Activated naive CD8-positive, alpha-beta T cell treated with anti-CD3 and anti-CD28 coated beads for 36 hours (primary cell): ENCODE data around the gene ZSCAN30. TPM values are rescaled to one million over a fixed set of nuclear protein-coding genes. Genes with fewer than 3 reads are reported as not detected.

Experiments used
- DNase-seq: peaks from one replicate; pipeline ENCODE4 v3.0.0; 2021
- H3K27ac Mint-ChIP-seq: one replicate; pipeline ENCODE4 v1.8.0; 2022; ENCODE audit warnings: mild to moderate bottlenecking, moderate library complexity, mixed read lengths
- H3K27me3 Mint-ChIP-seq: one replicate; pipeline ENCODE4 v1.8.0; 2022; ENCODE audit warnings: mild to moderate bottlenecking, mixed read lengths
- H3K36me3 Mint-ChIP-seq: one replicate; pipeline ENCODE4 v1.8.0; 2021; ENCODE audit warnings: mild to moderate bottlenecking, mixed read lengths
- H3K4me1 Mint-ChIP-seq: one replicate; pipeline ENCODE4 v1.8.0; 2021; ENCODE audit warnings: mixed read lengths
- H3K4me3 Mint-ChIP-seq: one replicate; pipeline ENCODE4 v1.8.0; 2022; ENCODE audit warnings: mild to moderate bottlenecking, moderate library complexity, mixed read lengths
- H3K9me3 Mint-ChIP-seq: one replicate; pipeline ENCODE4 v1.8.0; 2022; ENCODE audit warnings: mixed read lengths
- total RNA-seq, 2 experiments: library from RNA; stranded (reverse); gene quantifications; one replicate each; pipeline ENCODE4 v1.2.3, GENCODE V29; 2021

The ZSCAN30 gene
- 10 to 100 TPM; 11.9 to 12.0 TPM for total RNA-seq

DNA sequence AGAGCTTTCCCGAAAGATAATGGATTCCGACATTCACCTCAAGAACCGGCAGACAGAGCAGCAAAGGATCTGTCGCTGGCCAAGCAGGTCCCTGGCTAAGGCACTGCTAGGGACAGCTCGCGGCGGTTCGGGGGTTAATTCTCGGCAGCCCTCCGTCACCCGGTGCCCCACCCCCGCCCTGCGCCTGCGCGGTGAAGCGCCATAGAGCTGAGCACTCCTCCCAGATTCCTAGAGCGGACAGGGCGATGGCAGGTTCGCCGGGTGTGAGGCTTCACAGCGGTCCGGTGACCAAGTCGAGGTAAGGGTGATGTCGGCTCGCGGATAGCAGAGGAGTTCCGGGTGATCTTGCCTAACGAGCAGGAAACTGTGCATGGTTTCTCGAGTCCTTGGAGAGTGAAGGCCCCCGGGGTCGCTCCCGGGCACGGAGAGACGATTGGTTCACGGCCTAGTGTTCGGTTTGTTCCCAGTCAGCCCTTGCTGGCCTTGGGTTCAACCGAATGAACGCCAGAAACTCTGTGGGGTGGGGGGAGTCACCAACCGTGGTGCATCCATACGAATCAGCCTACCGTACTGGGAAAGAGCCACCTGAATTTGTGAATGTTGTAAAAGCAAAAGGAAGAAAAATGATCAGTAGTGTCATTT is at the start of gene ZSCAN30:
Gene ZSCAN30, minus strand, starts transcription at position 136 of the 642 bp plus-strand sequence. CDS start 25,877 bp downstream, outside the sequence.
- Mint-ChIP-seq H3K9me3 (peaks cover 11% of the 10 kb centered on the region), H3K36me3 (peaks cover 65% of the 10 kb centered on the region), H3K27me3 (peaks cover 4% of the 10 kb centered on the region), H3K27ac (peak within 1 kb of the TSS; percentile 98), H3K4me1 (peaks cover 34% of the 10 kb centered on the region), H3K4me3 (peak within 1 kb of the TSS; percentile 100)
- peak; percentile 93 for DNase-seq

DNA sequence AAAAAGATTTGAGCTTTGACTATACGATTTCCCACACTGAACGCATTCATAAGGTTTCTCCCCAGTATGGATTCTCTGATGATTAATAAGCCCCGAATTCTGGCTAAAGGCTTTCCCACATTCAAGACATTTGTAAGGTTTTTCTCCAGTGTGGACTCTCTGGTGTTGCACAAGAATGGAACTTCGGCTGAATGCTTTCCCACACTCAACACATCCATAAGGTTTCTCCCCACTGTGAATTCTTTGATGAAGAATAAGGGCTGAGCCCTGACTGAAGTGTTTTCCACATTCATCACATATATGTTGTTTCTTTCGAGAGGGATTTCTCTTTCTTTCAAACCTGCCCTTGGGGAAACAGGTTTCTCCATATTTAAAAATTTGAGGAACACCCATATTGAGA is 47.3 kb upstream of the ZSCAN30 start:
- Mint-ChIP-seq H3K9me3 (peaks cover 2% of the 10 kb centered on the region), H3K27me3 (no peaks in the 10 kb centered on the region), H3K27ac (no peak overlapping the region), H3K36me3 (peaks cover 63% of the 10 kb centered on the region), H3K4me1 (peaks cover 53% of the 10 kb centered on the region), H3K4me3 (no peak overlapping the region)
- no peak for DNase-seq

DNA sequence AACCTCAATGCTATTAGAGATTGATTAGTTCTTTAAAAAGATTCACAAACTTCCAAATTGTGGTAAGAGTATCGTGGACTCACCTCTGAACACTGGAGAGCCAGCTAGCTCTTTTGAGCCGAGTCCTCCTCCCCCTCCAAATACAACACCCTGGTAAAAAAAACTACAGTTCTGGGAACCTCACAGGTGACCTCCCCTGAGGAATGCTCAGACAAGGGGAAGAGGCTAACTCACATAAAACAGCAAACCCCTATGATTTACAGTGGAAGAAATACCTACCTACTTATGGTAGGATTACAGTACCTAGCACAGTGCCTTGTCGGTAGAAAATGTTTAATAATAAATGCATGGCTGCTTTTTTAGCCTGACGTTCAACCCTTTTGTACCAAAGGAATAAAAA is 45.8 kb upstream of the ZSCAN30 start:
- H3K27me3 Mint-ChIP-seq: no peaks in the 10 kb centered on the region
- H3K9me3 Mint-ChIP-seq: peaks cover 2% of the 10 kb centered on the region
- H3K4me3 Mint-ChIP-seq: no peak overlapping the region
- H3K36me3 Mint-ChIP-seq: peaks cover 63% of the 10 kb centered on the region
- DNase-seq: no peak
- H3K27ac Mint-ChIP-seq: no peak overlapping the region
- peaks cover 46% of the 10 kb centered on the region for H3K4me1 Mint-ChIP-seq

DNA sequence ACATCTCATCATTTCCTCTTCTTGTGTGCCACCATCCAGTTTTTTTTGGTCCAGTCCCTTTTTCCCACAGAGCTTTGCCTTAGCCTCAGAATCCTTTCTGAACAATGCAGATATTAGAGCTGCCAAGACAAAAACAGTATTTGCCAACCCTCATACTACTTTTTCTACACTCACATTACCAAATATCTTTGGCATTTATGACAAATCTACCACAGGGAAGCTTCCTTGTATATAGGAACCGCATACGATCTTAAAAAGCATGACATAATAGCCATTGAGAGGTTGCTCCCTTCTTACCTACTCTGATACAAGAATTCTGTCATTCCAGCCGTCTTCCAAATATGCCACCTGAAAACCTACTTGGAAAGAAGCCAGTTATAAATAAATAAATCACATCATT is 44.8 kb upstream of the ZSCAN30 start:
- H3K9me3 Mint-ChIP-seq: peaks cover 2% of the 10 kb centered on the region
- H3K4me1 Mint-ChIP-seq: peaks cover 39% of the 10 kb centered on the region
- H3K27me3 Mint-ChIP-seq: no peaks in the 10 kb centered on the region
- H3K4me3 Mint-ChIP-seq: no peak overlapping the region
- DNase-seq: no peak
- H3K36me3 Mint-ChIP-seq: peaks cover 56% of the 10 kb centered on the region
- peak overlapping the region; percentile 64 for H3K27ac Mint-ChIP-seq

DNA sequence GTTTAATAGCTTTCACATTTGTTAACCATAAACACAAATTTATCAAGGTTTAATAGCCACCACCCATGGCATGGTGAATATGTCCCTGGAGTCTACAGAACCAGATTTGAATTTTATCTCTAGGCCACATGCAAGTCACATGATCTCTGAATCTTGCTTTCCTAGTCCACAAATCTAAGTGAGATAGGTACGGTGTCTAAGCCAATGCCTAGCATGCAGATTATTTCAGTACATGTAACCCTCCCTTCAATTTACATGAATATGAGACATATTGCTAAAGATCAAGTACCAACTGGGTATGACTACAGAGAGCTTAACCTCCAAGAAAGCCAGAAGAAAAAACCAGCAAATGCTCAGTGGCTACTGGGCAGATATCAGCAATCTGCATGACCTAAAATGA is 44.2 kb upstream of the ZSCAN30 start:
- Mint-ChIP-seq H3K9me3 (peaks cover 2% of the 10 kb centered on the region), H3K27ac (no peak overlapping the region), H3K4me1 (peaks cover 33% of the 10 kb centered on the region), H3K4me3 (no peak overlapping the region), H3K36me3 (peaks cover 50% of the 10 kb centered on the region), H3K27me3 (no peaks in the 10 kb centered on the region)
- no peak for DNase-seq

DNA sequence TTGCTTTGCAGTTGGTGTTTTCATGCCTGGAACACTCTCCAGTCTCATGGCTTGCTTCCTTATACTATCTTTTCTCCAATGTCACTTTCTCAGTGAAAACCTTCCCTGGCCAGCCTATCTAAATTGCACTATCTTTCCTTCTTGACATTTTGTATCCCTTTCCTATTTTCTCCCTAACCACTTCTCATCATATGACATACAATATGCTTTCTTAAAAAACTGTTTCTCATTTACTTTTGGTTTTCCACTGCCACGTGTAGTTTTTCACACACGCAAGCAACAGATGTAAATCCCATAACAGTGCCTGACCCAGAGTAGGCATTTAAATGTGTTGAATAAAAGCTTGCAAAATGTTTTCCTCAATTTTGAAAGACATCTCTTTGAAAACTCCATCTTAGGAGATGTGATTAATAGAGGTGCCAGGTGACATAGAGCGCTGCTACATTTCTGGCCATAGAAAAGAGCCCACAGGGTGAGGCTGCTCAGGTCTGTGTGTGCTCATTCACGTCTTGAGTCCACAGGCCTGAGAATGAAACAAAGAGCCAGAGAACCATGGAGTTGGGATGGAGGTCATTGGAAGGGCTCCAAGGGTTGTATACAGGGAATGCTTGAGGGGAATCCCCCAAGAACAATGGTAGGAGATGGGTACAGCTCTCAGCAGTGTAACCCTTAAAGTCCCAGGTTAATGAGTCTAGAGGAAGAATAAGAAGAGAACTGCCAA is 41.5 kb upstream of the ZSCAN30 start:
- no peak overlapping the region for H3K27ac Mint-ChIP-seq
- DNase-seq: no peak
- peaks cover 4% of the 10 kb centered on the region for H3K9me3 Mint-ChIP-seq
- no peak overlapping the region for H3K4me3 Mint-ChIP-seq
- peaks cover 14% of the 10 kb centered on the region for H3K4me1 Mint-ChIP-seq
- H3K27me3 Mint-ChIP-seq: no peaks in the 10 kb centered on the region
- H3K36me3 Mint-ChIP-seq: peaks cover 38% of the 10 kb centered on the region

DNA sequence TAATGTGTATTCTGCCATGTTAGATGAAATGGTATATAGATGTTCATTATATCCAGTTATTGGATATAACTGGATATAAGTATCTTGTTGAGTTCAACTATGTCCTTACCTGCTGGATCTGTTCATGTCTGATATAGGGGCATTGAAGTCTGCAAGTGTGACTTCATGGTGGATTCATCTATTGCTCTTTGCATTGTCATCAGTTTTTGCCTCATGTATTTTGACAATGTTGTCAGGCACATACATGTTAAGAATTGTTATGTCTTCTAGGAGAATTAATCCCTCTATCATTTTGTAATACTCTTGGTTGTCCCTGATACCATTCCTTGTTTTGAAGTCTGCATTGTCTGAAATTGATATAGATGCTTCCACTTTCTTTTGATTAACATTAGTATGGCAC is 38.8 kb upstream of the ZSCAN30 start:
- Mint-ChIP-seq H3K27ac (no peak overlapping the region), H3K4me1 (no peaks in the 10 kb centered on the region), H3K27me3 (no peaks in the 10 kb centered on the region), H3K9me3 (peaks cover 4% of the 10 kb centered on the region), H3K36me3 (peaks cover 19% of the 10 kb centered on the region), H3K4me3 (no peak overlapping the region)
- DNase-seq: no peak

DNA sequence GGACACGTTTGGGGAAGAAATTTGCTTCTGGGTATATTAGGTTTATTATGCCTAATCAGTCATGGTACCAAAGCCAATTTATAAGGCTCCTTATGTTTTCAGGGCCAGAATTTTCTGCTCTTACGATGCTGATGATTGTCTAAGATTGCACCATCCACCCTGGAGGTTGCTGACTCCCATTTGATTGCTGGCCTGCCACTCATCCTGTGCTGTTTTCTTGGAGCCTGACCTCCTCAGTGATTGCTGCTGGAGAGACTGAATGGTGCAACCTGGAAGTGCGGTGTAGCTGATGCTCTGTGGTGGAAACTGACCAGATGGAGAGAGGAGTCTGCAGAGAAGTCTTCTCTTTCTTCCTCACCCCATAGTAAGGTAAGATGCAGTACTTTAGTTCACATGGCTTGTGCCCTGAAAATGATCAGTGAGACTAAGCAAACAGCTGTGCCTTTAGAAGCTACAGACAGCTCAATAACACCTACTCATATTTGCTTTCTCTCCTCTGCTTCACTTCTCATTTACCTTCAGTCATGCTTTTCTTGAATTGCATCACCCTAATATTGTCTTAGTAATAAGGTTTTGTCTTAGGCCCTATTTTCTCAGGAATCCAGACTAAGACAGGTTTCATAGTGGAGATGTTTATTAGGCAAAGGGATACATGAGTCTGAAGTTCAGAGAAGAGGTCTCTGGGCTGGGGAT is 36.8 kb upstream of the ZSCAN30 start:
- peaks cover 2% of the 10 kb centered on the region for H3K9me3 Mint-ChIP-seq
- H3K36me3 Mint-ChIP-seq: peaks cover 4% of the 10 kb centered on the region
- no peak overlapping the region for H3K27ac Mint-ChIP-seq
- DNase-seq: no peak
- no peaks in the 10 kb centered on the region for H3K27me3 Mint-ChIP-seq
- H3K4me3 Mint-ChIP-seq: no peak overlapping the region
- H3K4me1 Mint-ChIP-seq: no peaks in the 10 kb centered on the region

DNA sequence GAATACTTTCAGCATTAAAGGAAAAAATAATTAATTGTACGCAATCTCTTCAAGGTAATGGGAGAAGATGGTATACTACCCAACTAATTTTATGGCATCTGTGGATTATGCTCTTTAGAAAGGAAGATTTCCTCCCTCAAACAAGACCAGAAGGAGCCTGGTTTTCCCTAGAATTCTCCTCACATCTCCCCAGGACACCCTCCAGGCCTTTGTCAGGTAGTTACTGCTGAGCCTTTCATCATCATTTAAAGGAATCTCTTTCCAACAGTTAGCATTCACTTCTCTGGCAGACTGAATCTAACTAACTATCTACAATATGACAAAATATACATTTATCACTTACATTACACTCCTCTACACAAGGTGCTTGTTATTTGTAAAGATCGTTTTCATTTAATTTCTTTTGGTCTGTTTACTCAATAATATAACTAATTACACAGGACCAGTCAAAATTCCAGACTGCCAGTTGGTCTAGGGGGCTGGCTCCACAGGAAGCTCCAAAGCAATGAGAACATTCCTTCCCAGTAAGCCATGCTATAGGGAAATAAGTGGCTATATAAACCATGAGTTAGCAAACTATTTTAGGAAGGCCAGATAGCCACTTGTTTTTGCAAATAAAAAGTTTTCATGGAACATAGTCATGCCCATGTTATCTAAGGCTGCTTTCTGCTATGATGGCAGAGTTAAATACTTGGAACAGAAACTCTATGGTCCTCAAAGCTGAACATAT is 35.1 kb upstream of the ZSCAN30 start:
- H3K36me3 Mint-ChIP-seq: peaks cover 4% of the 10 kb centered on the region
- no peak for DNase-seq
- H3K27me3 Mint-ChIP-seq: no peaks in the 10 kb centered on the region
- H3K4me1 Mint-ChIP-seq: no peaks in the 10 kb centered on the region
- H3K27ac Mint-ChIP-seq: no peak overlapping the region
- peaks cover 2% of the 10 kb centered on the region for H3K9me3 Mint-ChIP-seq
- H3K4me3 Mint-ChIP-seq: no peak overlapping the region

DNA sequence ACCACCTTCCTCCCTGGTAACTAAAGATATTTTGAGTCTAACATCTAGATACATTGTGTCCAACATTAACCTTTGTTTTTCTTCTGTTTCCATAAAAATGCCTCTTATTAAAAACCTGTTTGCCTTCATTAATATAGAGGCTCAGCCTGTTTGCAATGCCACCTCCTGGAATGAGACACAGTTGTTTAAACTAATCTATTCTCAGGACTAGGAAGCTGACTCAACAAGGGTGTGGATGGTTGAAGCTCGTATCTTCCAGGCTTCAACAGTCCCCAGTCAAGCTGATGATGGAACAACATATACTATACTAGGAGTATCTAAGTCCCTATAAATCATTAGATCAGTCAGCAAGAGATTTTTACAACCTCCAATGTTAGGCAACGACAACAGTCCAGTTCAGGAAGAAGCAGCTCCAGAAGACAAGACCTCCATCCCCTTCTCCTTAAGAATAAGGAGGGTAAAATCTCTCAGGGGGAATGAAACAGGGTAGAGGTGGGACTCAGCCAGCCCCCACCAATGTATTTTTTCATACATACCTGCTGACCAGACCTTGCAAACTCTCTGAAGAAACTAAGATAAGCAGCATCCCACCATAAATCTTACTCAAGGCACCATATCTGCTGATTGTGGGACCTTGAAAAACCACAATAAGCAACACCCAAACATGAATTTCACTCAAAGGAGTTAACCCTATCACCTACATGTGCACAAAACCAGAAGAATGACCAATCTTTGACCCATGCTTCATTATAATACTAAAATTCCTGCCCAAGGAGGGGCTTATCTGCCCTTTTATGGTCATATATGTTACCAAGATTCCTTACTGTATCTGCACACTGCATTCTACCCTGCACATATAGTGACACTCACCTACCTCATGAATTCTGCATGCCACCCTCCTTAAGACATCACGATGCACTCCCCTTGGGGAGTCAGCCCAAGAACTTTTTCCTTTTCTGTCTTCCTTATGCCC is 32.7 kb upstream of the ZSCAN30 start:
- H3K4me3 Mint-ChIP-seq: no peak overlapping the region
- peaks cover 4% of the 10 kb centered on the region for H3K36me3 Mint-ChIP-seq
- H3K27me3 Mint-ChIP-seq: no peaks in the 10 kb centered on the region
- no peaks in the 10 kb centered on the region for H3K9me3 Mint-ChIP-seq
- H3K4me1 Mint-ChIP-seq: no peaks in the 10 kb centered on the region
- no peak overlapping the region for H3K27ac Mint-ChIP-seq
- no peak for DNase-seq

DNA sequence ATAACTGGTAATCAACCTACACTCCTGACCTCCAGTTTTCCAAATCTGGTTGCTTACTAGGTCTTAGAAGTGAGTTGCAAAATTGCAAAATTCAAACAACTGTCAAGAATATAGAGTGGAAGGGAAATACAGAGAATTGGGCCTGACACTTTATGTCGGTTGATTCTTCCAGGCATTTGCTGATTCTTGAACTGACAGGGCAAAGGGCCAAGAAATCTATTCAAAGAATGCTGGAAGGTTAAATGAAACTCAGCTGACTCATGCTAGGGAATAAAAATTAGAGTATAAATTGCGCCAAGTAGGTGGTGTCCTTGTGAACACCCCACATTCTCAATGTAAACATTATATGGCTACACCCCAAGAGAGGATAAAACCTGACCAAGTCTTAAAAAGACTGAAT is 21.5 kb upstream of the ZSCAN30 start:
- DNase-seq: no peak
- Mint-ChIP-seq H3K27me3 (no peaks in the 10 kb centered on the region), H3K4me1 (no peaks in the 10 kb centered on the region), H3K4me3 (no peak overlapping the region), H3K27ac (no peak overlapping the region), H3K9me3 (peaks cover 60% of the 10 kb centered on the region), H3K36me3 (peaks cover 51% of the 10 kb centered on the region)

DNA sequence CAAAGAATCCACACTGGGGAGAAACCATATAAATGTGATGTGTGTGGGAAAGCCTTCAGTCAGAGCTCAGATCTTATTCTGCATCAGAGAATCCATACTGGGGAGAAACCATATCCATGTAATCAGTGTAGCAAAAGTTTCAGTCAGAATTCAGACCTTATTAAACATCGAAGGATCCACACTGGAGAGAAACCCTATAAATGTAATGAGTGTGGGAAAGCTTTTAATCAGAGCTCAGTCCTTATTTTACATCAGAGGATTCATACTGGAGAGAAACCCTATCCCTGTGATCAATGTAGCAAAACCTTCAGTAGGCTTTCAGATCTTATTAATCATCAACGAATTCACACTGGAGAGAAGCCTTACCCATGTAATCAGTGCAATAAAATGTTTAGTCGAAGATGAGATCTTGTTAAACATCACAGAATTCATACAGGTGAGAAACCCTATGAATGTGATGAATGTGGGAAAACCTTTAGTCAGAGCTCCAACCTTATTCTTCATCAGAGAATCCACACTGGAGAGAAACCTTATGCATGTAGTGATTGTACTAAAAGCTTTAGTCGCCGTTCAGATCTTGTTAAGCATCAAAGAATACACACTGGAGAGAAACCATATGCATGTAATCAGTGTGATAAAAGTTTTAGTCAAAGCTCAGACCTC is 16.7 kb upstream of the ZSCAN30 start:
- no peaks in the 10 kb centered on the region for H3K4me1 Mint-ChIP-seq
- H3K9me3 Mint-ChIP-seq: peaks cover 64% of the 10 kb centered on the region
- no peak overlapping the region for H3K4me3 Mint-ChIP-seq
- H3K27me3 Mint-ChIP-seq: no peaks in the 10 kb centered on the region
- DNase-seq: no peak
- no peak overlapping the region for H3K27ac Mint-ChIP-seq
- peaks cover 94% of the 10 kb centered on the region for H3K36me3 Mint-ChIP-seq

DNA sequence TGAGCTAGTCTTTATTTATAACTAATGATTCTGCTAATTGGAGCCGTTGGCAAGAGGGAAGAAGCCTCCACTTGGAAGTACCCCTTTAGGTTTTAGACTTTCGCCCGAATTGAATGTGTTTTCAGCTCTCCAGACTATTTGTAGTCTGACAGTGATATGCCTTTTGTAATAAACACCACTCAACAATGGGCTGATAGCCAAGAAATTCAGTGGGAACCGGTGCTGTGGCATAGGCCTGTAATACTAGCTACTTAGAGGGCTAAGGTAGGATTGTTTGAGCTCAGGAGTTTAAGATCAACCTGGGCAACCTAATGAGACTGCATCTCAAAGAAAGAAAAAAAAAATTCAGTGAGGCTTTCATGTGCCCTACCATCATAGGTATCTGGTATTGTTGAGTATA is 13.6 kb upstream of the ZSCAN30 start:
- Mint-ChIP-seq H3K4me3 (no peak overlapping the region), H3K9me3 (peaks cover 56% of the 10 kb centered on the region), H3K4me1 (no peaks in the 10 kb centered on the region), H3K27ac (no peak overlapping the region), H3K36me3 (peaks cover 99% of the 10 kb centered on the region), H3K27me3 (no peaks in the 10 kb centered on the region)
- no peak for DNase-seq

DNA sequence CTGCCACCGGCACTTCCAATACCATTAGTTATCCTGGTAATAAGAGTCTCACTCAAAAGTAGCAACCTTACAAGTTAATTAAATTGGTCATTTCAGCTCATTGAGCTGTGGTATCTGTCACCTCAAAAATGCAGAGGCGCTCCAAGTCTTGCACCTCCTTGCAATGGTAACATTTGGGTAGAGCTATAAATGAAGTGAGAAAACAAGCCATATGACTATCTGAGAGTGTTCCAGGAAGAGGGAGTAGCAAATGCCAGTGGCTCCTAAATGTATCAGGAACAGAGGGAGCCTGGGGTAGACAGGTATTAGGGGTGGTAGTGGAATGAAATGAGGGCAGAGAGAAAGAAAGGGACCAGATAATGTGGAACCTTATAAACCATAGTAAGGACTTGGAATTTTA is 6.0 kb upstream of the ZSCAN30 start:
- Mint-ChIP-seq H3K27ac (no peak overlapping the region), H3K36me3 (peaks cover 89% of the 10 kb centered on the region)

More for the DNA sequence above, 6.0 kb upstream of the ZSCAN30 start:
- Mint-ChIP-seq H3K27me3 (no peaks in the 10 kb centered on the region), H3K9me3 (peaks cover 26% of the 10 kb centered on the region), H3K4me3 (no peak overlapping the region), H3K4me1 (peaks cover 16% of the 10 kb centered on the region)
- DNase-seq: no peak
